ENCODE measurements around the gene MECR.
"Not testable (repeated sequence)": the region's sequence is repeated elsewhere in the genome, so short reads cannot be mapped to it uniquely, and the experiment has no call there.

MECR gene

GRCh38 chr1:29166291-29166878, 64.3 kb downstream of the MECR start:
- no peak for DNase-seq

GRCh38 chr1:29164588-29164987, 66.1 kb downstream of the MECR start:
- DNase-seq, result no peak

GRCh38 chr1:29162476-29163138, 68.1 kb downstream of the MECR start:
- no peak for DNase-seq

GRCh38 chr1:29162025-29162424, 68.7 kb downstream of the MECR start:
- no peak for DNase-seq

- DNase-seq, result no peak
These were observed 71.0 kb downstream of the MECR start for GRCh38 chr1:29159773-29160172.

GRCh38 chr1:29157269-29157601, 73.5 kb downstream of the MECR start:
- no peak for DNase-seq

GRCh38 chr1:29156543-29157268, 74.0 kb downstream of the MECR start:
- DNase-seq, result no peak

GRCh38 chr1:29152046-29152805, 78.5 kb downstream of the MECR start:
- no peak for DNase-seq

- DNase-seq, result not testable (repeated sequence)
These were observed 80.4 kb downstream of the MECR start for GRCh38 chr1:29150346-29150745.

- DNase-seq, result no peak
These were observed 81.9 kb downstream of the MECR start for GRCh38 chr1:29148656-29149491.

- no peak for DNase-seq
These were observed 84.8 kb downstream of the MECR start for GRCh38 chr1:29145739-29146437.

GRCh38 chr1:29144178-29144577, 86.6 kb downstream of the MECR start:
- no peak for DNase-seq

GRCh38 chr1:29142714-29143113, 88.0 kb downstream of the MECR start:
- no peak for DNase-seq
